Suprapubic skin (tissue), 4 donors: Measurements from ENCODE around the gene PABPC3. TPM values are rescaled to one million over a fixed set of nuclear protein-coding genes. Genes with fewer than 3 reads are reported as not detected.

Experiments
- DNase-seq, 2 donors: peaks; one replicate each; pipeline ENCODE4 v3.0.0-alpha.2; 2019; ENCODE audit warnings: low spot score in 2 of 2
- H3K27ac ChIP-seq: fragments of 200-600 bp; sonication (generic); one replicate; pipeline ENCODE4 v1.5.1; 2019
- H3K27me3 ChIP-seq: fragments of 200-600 bp; sonication (generic); one replicate; pipeline ENCODE4 v1.5.1; 2019
- H3K36me3 ChIP-seq: fragments of 200-600 bp; sonication (generic); one replicate; pipeline ENCODE4 v1.5.1; 2019
- H3K4me1 ChIP-seq: fragments of 200-600 bp; sonication (generic); one replicate; pipeline ENCODE4 v1.5.1; 2019
- H3K4me3 ChIP-seq: fragments of 200-600 bp; sonication (generic); one replicate; pipeline ENCODE4 v1.5.1; 2019; ENCODE audit warnings: mild to moderate bottlenecking
- H3K9me3 ChIP-seq: fragments of 200-600 bp; sonication (generic); one replicate; pipeline ENCODE4 v1.5.1; 2019
- CTCF ChIP-seq, 2 donors: fragments of 200-600 bp in 1 of 2; fragments of 450-650 bp in 1 of 2; sonication (generic) in 1 of 2; IDR thresholded peaks; one replicate each; pipeline ENCODE4 v1.5.1; 2016 to 2019; ENCODE audit warnings: antibody characterized with exemption in 2 of 2, mild to moderate bottlenecking in 1 of 2, moderate library complexity in 1 of 2
- EP300 ChIP-seq: sonication (generic); formaldehyde crosslinking; IDR thresholded peaks from one replicate; pipeline ENCODE4 v1.6.1; 2017; ENCODE audit warnings: antibody characterized with exemption
- POLR2A ChIP-seq, 2 donors: fragments of 450-650 bp; IDR thresholded peaks; one replicate each; pipeline ENCODE4 v1.6.1; 2017; ENCODE audit warnings: antibody characterized with exemption in 2 of 2, mild to moderate bottlenecking in 2 of 2, moderate library complexity in 2 of 2
- POLR2AphosphoS5 ChIP-seq, 3 donors: sonication (generic); formaldehyde crosslinking; IDR thresholded peaks; one replicate each; pipeline ENCODE4 v1.6.1; 2017; ENCODE audit warnings: antibody characterized with exemption in 3 of 3
- WGBS: methylation state at CpG from one replicate; pipeline ENCODE4 v1.1.5; 2018; 5-methylcytosine and 5-hydroxymethylcytosine counted together
- total RNA-seq, 4 donors: library from RNA; depleted of rRNA; stranded (reverse); fragments of >200 nt; gene quantifications; one replicate each; pipeline ENCODE4 v1.1.0, GENCODE V29; 2016

PABPC3 gene
- total RNA-seq, 4 donors from 2014 or later = 0.15 to 0.51 (median 0.29) TPM; not detected in 1

- Histone ChIP-seq H3K4me1 (no peaks in the 10 kb centered on the region), H3K27me3 (peaks cover 34% of the 10 kb centered on the region), H3K36me3 (no peaks in the 10 kb centered on the region), H3K9me3 (no peaks in the 10 kb centered on the region), H3K27ac (no peak overlapping the region), H3K4me3 (no peak overlapping the region)
- no peak for DNase-seq
- TF ChIP-seq POLR2A (IDR thresholded peaks at IDR 0.05) (no peak), CTCF (IDR thresholded peaks at IDR 0.05) (no peak), POLR2AphosphoS5 (IDR thresholded peaks at IDR 0.05) (no peak), EP300 (no peak)
- WGBS = 61% methylated on average over 4 of the region's 4 CpGs
These were observed 40.0 kb downstream of the PABPC3 start for GRCh38 chr13:25135896-25136295.

GRCh38 chr13:25136880-25137787, 41.2 kb downstream of the PABPC3 start:
- H3K27me3 ChIP-seq = peaks cover 34% of the 10 kb centered on the region
- H3K27ac ChIP-seq = no peak overlapping the region

GRCh38 chr13:25137788-25138115, 41.8 kb downstream of the PABPC3 start:
- no peak for DNase-seq
- Histone ChIP-seq H3K4me3 (no peak overlapping the region), H3K36me3 (no peaks in the 10 kb centered on the region), H3K27me3 (peaks cover 34% of the 10 kb centered on the region), H3K27ac (no peak overlapping the region), H3K4me1 (no peaks in the 10 kb centered on the region), H3K9me3 (no peaks in the 10 kb centered on the region)
- WGBS = 53% methylated on average over 3 of the region's 3 CpGs
- TF ChIP-seq CTCF (IDR thresholded peaks at IDR 0.05) (no peak), POLR2A (IDR thresholded peaks at IDR 0.05) (no peak), EP300 (no peak), POLR2AphosphoS5 (IDR thresholded peaks at IDR 0.05) (no peak)

More at GRCh38 chr13:25136880-25137787, 41.2 kb downstream of the PABPC3 start:
- H3K4me1 ChIP-seq = no peaks in the 10 kb centered on the region
- H3K36me3 ChIP-seq = no peaks in the 10 kb centered on the region
- no peak overlapping the region for H3K4me3 ChIP-seq
- TF ChIP-seq POLR2AphosphoS5 (IDR thresholded peaks at IDR 0.05) (no peak), CTCF (IDR thresholded peaks at IDR 0.05) (no peak), POLR2A (IDR thresholded peaks at IDR 0.05) (no peak), EP300 (no peak)
- 23% methylated on average over 15 of the region's 15 CpGs for WGBS
- H3K9me3 ChIP-seq = no peaks in the 10 kb centered on the region
- no peak for DNase-seq

GRCh38 chr13:25141042-25141441, 45.1 kb downstream of the PABPC3 start:
- DNase-seq = no peak
- H3K27me3 ChIP-seq = peaks cover 25% of the 10 kb centered on the region
- no peaks in the 10 kb centered on the region for H3K4me1 ChIP-seq
- no peak overlapping the region for H3K4me3 ChIP-seq
- TF ChIP-seq POLR2A (IDR thresholded peaks at IDR 0.05) (no peak), EP300 (no peak), POLR2AphosphoS5 (IDR thresholded peaks at IDR 0.05) (no peak), CTCF (IDR thresholded peaks at IDR 0.05) (no peak)
- 75% methylated on average over 5 of the region's 5 CpGs for WGBS
- H3K36me3 ChIP-seq = no peaks in the 10 kb centered on the region
- H3K9me3 ChIP-seq = no peaks in the 10 kb centered on the region
- H3K27ac ChIP-seq = no peak overlapping the region

- Histone ChIP-seq H3K36me3 (no peaks in the 10 kb centered on the region), H3K4me3 (no peak overlapping the region), H3K9me3 (no peaks in the 10 kb centered on the region), H3K27ac (no peak overlapping the region), H3K4me1 (no peaks in the 10 kb centered on the region), H3K27me3 (peaks cover 7% of the 10 kb centered on the region)
- DNase-seq = no peak
- TF ChIP-seq POLR2AphosphoS5 (IDR thresholded peaks at IDR 0.05) (no peak), EP300 (no peak)
- WGBS = 78% methylated on average over 7 of the region's 7 CpGs
These were observed 47.8 kb downstream of the PABPC3 start for GRCh38 chr13:25143706-25144105.
